ENCODE measurements around the gene HEPACAM. TPM values are rescaled to one million over a fixed set of nuclear protein-coding genes. Genes with fewer than 3 reads are reported as not detected.

HEPACAM gene
- total and polyA plus RNA-seq, 4 experiments from 2014 or later = not detected

DNA sequence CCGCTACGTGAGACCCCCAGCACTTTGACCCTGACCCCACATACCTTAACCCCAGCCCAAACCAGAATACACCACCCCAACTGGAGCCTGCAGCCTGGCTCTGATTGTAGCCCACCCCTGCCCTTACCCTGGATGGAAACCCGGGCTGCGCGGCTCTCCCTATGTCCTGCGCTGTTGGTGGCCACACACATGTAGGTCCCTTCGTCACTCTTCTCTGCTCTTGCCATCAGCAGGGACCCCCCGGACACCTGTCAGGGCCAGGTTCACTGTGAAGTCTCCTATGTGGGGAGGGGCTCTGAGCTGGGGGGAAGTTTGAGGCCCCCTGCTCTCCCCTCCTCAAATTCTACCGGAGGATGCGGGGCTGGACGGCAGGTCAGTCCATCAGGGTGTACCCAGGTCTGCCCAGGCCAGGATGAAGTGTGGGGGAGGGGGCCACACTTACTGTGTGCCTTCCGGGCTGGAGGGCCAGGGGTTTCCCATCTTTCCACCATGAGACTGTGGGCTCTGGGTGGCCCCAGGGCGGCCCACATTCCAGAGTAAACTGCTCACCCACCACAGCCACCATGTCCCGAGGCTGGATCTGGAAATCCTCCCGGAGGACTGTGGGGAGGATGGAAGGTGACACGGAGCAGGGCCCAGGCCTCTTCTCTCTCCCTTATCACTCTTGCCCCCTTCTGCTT is 39.6 kb downstream of the HEPACAM start:
- Mint-ChIP-seq H3K9me3 (no peaks in the 10 kb centered on the region), H3K4me1 (no peaks in the 10 kb centered on the region), H3K4me3 (no peak overlapping the region), H3K27ac (peak overlapping the region in 1 of 7 donors; percentile 17), H3K27me3 (peaks cover 2% of the 10 kb centered on the region in 2 donors), H3K36me3 (no peaks in the 10 kb centered on the region)
- no peaks in the 10 kb centered on the region for H3K4me1 ChIP-seq (ENCODE audit: insufficient read depth, low read length)
- ChIA-PET POLR2A (ENCODE audit: partially characterized antibody) (no interaction called here), CTCF (ENCODE audit: partially characterized antibody) (no interaction called here)
- H3K27ac ChIP-seq (ENCODE audit: low read depth, low read length) = no peak overlapping the region
- H3K36me3 ChIP-seq (ENCODE audit: insufficient read depth, low read length) = no peaks in the 10 kb centered on the region
- intact Hi-C loops (cut with micrococcal nuclease) = no loop called here
- H3K27me3 ChIP-seq (ENCODE audit: insufficient read depth, low read length) = no peaks in the 10 kb centered on the region
- no peak overlapping the region for H3K4me3 ChIP-seq (ENCODE audit: low read length in 2 of 2)
- DNase-seq = no peak
- no peaks in the 10 kb centered on the region for H3K9me3 ChIP-seq (ENCODE audit: control insufficient read depth in 1 of 2, low read length in 2 of 2)

DNA sequence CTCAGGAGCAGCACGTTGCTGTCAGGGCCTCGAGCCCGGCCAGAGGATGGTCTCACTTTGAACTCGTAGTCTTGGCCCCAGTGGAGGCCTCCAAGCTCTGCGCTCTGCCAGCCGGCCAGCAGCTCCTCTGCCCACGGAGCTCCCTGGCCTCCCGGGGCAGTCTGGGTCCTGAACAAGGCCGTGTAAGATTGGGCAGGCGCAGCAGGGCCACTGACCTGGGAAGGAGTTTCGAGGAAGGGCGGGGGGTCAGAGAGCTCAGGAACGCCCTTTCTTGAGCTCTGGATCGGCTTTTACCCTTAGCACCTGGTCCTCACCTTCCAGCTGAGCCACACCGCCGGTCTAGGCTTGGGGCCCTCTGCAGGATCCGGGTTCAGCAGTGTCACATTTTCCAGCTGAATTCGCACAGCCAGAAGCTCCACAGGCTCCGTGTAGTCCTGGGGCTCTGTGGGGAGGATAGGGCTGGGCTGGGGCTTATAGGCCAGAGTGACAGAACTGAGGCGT is 40.3 kb downstream of the HEPACAM start:
- CTCF ChIA-PET (ENCODE audit: partially characterized antibody) = no interaction called here
- Histone ChIP-seq H3K4me3 (ENCODE audit: low read length in 2 of 2) (no peak overlapping the region), H3K27ac (ENCODE audit: low read depth, low read length) (no peak overlapping the region), H3K9me3 (ENCODE audit: control insufficient read depth in 1 of 2, low read length in 2 of 2) (no peaks in the 10 kb centered on the region), H3K27me3 (ENCODE audit: insufficient read depth, low read length) (no peaks in the 10 kb centered on the region), H3K36me3 (ENCODE audit: insufficient read depth, low read length) (no peaks in the 10 kb centered on the region), H3K4me1 (ENCODE audit: insufficient read depth, low read length) (no peaks in the 10 kb centered on the region)
- H3K9me3 Mint-ChIP-seq = no peaks in the 10 kb centered on the region
- H3K36me3 Mint-ChIP-seq = no peaks in the 10 kb centered on the region
- H3K4me1 Mint-ChIP-seq = no peaks in the 10 kb centered on the region
- intact Hi-C loops (cut with micrococcal nuclease) = no loop called here
- POLR2A ChIA-PET (ENCODE audit: partially characterized antibody) = no interaction called here
- no peak for DNase-seq
- peaks cover 2 to 3% of the 10 kb centered on the region in 2 donors for H3K27me3 Mint-ChIP-seq
- no peak overlapping the region for H3K4me3 Mint-ChIP-seq
- H3K27ac Mint-ChIP-seq = peak overlapping the region in 1 of 7 donors; percentile 17

DNA sequence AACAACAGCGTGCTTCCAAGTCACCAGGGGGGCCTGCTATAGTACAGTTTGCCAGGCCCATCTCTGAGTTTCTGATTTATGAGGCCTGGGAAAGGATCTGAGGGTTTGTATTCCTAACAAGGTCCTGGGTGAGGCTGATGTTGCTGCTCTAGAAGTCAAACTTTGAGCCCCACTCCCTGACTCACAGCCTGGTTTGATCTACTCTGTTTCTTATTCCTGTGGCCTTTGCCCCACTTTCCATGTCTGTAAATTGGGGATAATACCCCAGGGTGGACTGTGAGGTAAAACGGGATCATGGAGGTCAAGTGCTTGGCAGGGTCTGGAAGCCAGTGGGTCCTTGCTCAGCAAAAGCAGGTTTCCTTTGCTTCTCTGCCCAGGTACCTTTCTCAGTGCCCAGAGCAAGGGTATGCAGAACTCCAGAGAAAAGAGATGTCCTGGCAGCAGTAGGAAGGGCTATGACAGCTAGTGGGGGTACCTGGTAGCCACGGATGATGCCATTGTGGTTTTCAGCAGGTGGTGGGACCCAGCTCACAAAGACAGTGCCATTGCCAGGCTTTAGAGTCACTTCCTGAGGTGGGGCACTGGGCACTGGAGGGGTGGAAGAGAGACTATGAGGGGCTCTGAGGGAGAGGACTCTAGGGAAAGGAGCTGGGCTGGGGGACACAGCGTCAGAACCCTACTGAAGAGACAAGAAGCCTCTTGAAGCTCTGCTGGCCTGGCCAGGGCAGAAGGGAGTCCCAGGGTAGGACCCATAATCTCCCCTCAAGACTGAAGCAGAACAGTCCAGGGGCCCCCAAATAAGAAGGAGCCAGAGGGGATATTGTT is 41.0 kb downstream of the HEPACAM start:
- ChIA-PET CTCF (ENCODE audit: partially characterized antibody) (no interaction called here), POLR2A (ENCODE audit: partially characterized antibody) (no interaction called here)
- no peaks in the 10 kb centered on the region for H3K9me3 Mint-ChIP-seq
- no peak for DNase-seq
- peak overlapping the region in 1 of 7 donors; percentile 50 for H3K27ac Mint-ChIP-seq
- H3K27me3 Mint-ChIP-seq = peaks cover 2 to 3% of the 10 kb centered on the region in 2 donors
- intact Hi-C loops (cut with micrococcal nuclease) = no loop called here
- H3K9me3 ChIP-seq (ENCODE audit: control insufficient read depth in 1 of 2, low read length in 2 of 2) = no peaks in the 10 kb centered on the region
- no peaks in the 10 kb centered on the region for H3K4me1 Mint-ChIP-seq
- H3K36me3 Mint-ChIP-seq = no peaks in the 10 kb centered on the region
- no peak overlapping the region for H3K4me3 ChIP-seq (ENCODE audit: low read length in 2 of 2)
- no peak overlapping the region for H3K27ac ChIP-seq (ENCODE audit: low read depth, low read length)
- H3K27me3 ChIP-seq (ENCODE audit: insufficient read depth, low read length) = no peaks in the 10 kb centered on the region
- no peaks in the 10 kb centered on the region for H3K4me1 ChIP-seq (ENCODE audit: insufficient read depth, low read length)
- H3K4me3 Mint-ChIP-seq = no peak overlapping the region
- H3K36me3 ChIP-seq (ENCODE audit: insufficient read depth, low read length) = no peaks in the 10 kb centered on the region

DNA sequence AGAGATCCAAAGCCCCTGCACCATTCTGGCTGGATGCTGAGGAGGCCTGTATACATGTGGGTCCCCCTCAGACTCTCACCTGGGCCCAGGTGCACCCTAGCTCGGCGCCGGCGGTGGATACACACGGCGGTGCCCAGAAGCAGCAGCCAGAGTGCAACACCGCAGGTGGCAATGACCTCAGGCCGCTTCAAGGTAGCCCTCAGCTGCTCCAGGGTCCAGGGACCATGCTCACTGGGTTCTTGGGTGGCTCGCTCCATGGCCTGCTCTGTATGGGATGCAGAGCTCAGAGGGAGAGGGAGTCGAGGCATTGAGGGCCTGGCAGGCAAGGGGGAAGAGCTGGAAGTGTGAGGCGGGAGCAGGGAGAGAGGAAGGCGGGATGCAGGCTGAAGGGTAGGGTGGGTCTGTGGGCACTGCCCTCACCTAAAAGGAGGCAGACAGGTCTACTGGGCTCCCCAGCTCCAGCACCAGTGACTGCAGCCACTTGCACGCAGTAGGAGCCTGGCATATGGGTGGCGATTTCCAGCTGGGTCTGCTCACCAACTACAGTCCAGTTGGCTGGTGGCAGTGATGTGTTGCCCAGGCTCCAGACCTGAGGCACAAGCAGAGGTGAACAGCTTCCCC is 42.0 kb downstream of the HEPACAM start:
- Histone ChIP-seq H3K36me3 (ENCODE audit: insufficient read depth, low read length) (no peaks in the 10 kb centered on the region), H3K27me3 (ENCODE audit: insufficient read depth, low read length) (no peaks in the 10 kb centered on the region), H3K4me1 (ENCODE audit: insufficient read depth, low read length) (no peaks in the 10 kb centered on the region), H3K9me3 (ENCODE audit: control insufficient read depth in 1 of 2, low read length in 2 of 2) (no peaks in the 10 kb centered on the region), H3K4me3 (ENCODE audit: low read length in 2 of 2) (no peak overlapping the region), H3K27ac (ENCODE audit: low read depth, low read length) (no peak overlapping the region)
- CTCF ChIA-PET (ENCODE audit: partially characterized antibody) = interaction anchor here (1.6 kb wide), 1 partner anchor 18 kb away, joined by 4 read pairs; no protein-coding TSS in a partner anchor
- no peaks in the 10 kb centered on the region for H3K36me3 Mint-ChIP-seq
- H3K9me3 Mint-ChIP-seq = no peaks in the 10 kb centered on the region
- H3K4me1 Mint-ChIP-seq = no peaks in the 10 kb centered on the region
- intact Hi-C loops (cut with micrococcal nuclease) = no loop called here
- H3K27ac Mint-ChIP-seq = no peak overlapping the region
- peaks cover 2 to 3% of the 10 kb centered on the region in 2 donors for H3K27me3 Mint-ChIP-seq
- POLR2A ChIA-PET (ENCODE audit: partially characterized antibody) = no interaction called here
- no peak overlapping the region for H3K4me3 Mint-ChIP-seq
- DNase-seq = no peak

DNA sequence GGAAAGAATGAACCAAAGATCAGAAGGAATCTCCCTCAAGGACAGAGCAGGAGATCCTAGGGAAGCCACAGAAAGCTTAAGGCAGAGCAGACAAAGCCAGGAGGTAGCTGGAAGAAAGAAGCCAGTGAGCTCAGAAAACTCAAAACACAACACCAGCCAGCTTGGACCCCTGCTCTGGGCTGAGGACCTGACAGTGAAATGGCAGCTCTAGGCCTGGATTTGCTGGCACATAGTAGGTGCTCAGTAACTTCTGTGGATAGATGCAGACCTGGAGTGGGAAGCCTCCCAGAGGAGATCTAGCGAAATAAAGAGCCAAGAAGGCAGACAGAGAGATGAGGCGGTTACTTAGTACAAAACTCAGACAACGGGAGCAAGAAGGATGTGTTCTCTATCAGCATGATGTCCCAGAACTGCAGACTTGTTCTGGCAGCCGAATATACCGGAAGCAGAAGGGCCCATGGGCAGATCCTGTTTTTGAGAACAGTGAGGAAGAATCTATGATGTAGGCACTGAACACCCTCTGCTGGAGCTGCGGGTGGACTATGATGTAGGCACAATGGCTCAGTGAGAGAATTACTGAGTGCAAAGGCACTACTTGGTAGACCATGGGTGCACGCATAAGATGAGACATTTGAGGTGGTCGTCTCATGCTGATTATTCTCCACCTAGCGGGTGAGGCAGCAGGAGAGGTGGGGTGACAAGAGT is 42.9 kb downstream of the HEPACAM start:
- Mint-ChIP-seq H3K27me3 (peaks cover 2 to 3% of the 10 kb centered on the region in 2 donors), H3K4me3 (no peak overlapping the region), H3K4me1 (no peaks in the 10 kb centered on the region), H3K36me3 (no peaks in the 10 kb centered on the region), H3K9me3 (no peaks in the 10 kb centered on the region), H3K27ac (peak overlapping the region in 2 of 7 donors; percentile 20 to 29)
- Histone ChIP-seq H3K9me3 (ENCODE audit: control insufficient read depth in 1 of 2, low read length in 2 of 2) (no peaks in the 10 kb centered on the region), H3K27ac (ENCODE audit: low read depth, low read length) (no peak overlapping the region), H3K27me3 (ENCODE audit: insufficient read depth, low read length) (no peaks in the 10 kb centered on the region), H3K4me3 (ENCODE audit: low read length in 2 of 2) (no peak overlapping the region), H3K36me3 (ENCODE audit: insufficient read depth, low read length) (no peaks in the 10 kb centered on the region), H3K4me1 (ENCODE audit: insufficient read depth, low read length) (no peaks in the 10 kb centered on the region)
- intact Hi-C loops (cut with micrococcal nuclease) = no loop called here
- CTCF ChIA-PET (ENCODE audit: partially characterized antibody) = interaction anchor here (1.3 to 2.3 kb wide), 3 partner anchors 10 to 27 kb away, joined by 4 to 8 read pairs (median 5); partner anchors contain the start of gene ROBO3
- POLR2A ChIA-PET (ENCODE audit: partially characterized antibody) = no interaction called here
- no peak for DNase-seq

DNA sequence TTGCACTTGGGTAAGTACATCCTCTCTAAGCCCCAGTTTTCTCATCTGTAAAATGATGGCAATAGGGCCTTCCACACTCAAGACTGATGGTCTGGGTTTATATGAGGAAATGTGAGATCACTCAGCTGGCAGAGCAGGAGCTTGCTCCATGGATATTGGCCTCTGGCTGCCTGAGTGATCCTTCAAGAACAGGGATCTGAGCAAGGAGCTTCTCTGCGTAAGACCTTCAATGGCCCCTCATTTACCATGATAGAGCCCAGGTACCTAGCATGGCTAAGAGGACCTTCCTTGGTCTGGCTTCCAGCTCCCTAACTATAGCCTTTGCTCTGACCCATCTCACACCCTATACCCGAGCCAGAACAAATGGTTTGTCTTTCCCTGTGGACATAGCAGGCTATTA is 43.7 kb downstream of the HEPACAM start:
- Histone ChIP-seq H3K36me3 (ENCODE audit: insufficient read depth, low read length) (no peaks in the 10 kb centered on the region), H3K4me1 (ENCODE audit: insufficient read depth, low read length) (no peaks in the 10 kb centered on the region), H3K27me3 (ENCODE audit: insufficient read depth, low read length) (no peaks in the 10 kb centered on the region), H3K9me3 (ENCODE audit: control insufficient read depth in 1 of 2, low read length in 2 of 2) (no peaks in the 10 kb centered on the region), H3K4me3 (ENCODE audit: low read length in 2 of 2) (no peak overlapping the region), H3K27ac (ENCODE audit: low read depth, low read length) (no peak overlapping the region)
- peaks cover 2 to 3% of the 10 kb centered on the region in 2 donors for H3K27me3 Mint-ChIP-seq
- CTCF ChIA-PET (ENCODE audit: partially characterized antibody) = interaction anchor here (1.3 to 2.3 kb wide), 2 partner anchors 9 to 26 kb away, joined by 5 to 8 read pairs; partner anchors contain the start of gene ROBO3
- intact Hi-C loops (cut with micrococcal nuclease) = no loop called here
- H3K4me3 Mint-ChIP-seq = no peak overlapping the region
- no peaks in the 10 kb centered on the region for H3K36me3 Mint-ChIP-seq
- no peaks in the 10 kb centered on the region for H3K9me3 Mint-ChIP-seq
- H3K27ac Mint-ChIP-seq = no peak overlapping the region
- no peaks in the 10 kb centered on the region for H3K4me1 Mint-ChIP-seq
- DNase-seq = no peak
- POLR2A ChIA-PET (ENCODE audit: partially characterized antibody) = no interaction called here

Data from CD4-positive, alpha-beta memory T cell (primary cell).